Activated B cell treated with CpG ODN at 0.5 μM for 24 hours (primary cell): ENCODE data around the gene AMBRA1. TPM values are rescaled to one million over a fixed set of nuclear protein-coding genes. Genes with fewer than 3 reads are reported as not detected.

ENCODE experiments used
- ATAC-seq: fragments of 200-7000 bp; cut with Tn5 transposase; one replicate; pipeline ENCODE4 v1.10.0; 2021; ENCODE audit warnings: low read depth, mild to moderate bottlenecking, moderate library complexity
- CTCF ChIA-PET: fragments of 350-600 bp; sonication (Branson Sonifier 250); formaldehyde crosslinking; loops from one replicate; lab custom pipeline; 2021; ENCODE audit warnings: antibody characterized with exemption; lab: Charles Lee
- POLR2A ChIA-PET: fragments of 350-600 bp; sonication (Branson Sonifier 250); formaldehyde crosslinking; loops from one replicate; lab custom pipeline; 2021; ENCODE audit warnings: antibody characterized with exemption; lab: Charles Lee
- DNase-seq: peaks from one replicate; pipeline ENCODE4 v3.0.0; 2022
- H3K27ac Mint-ChIP-seq: one replicate; pipeline ENCODE4 v1.8.0; 2020; ENCODE audit warnings: mixed read lengths
- H3K27me3 Mint-ChIP-seq: one replicate; pipeline ENCODE4 v1.8.0; 2021; ENCODE audit warnings: mixed read lengths
- H3K36me3 Mint-ChIP-seq: one replicate; pipeline ENCODE4 v1.8.0; 2021; ENCODE audit warnings: low read depth, mixed read lengths
- H3K4me1 Mint-ChIP-seq: one replicate; pipeline ENCODE4 v1.8.0; 2021; ENCODE audit warnings: mixed read lengths
- H3K4me3 Mint-ChIP-seq: one replicate; pipeline ENCODE4 v1.8.0; 2020; ENCODE audit warnings: mild to moderate bottlenecking, mixed read lengths
- H3K9me3 Mint-ChIP-seq: one replicate; pipeline ENCODE4 v1.8.0; 2020; ENCODE audit warnings: mixed read lengths
- CTCF ChIP-seq: fragments of 200-600 bp; IDR thresholded peaks from one replicate; pipeline ENCODE4 v1.8.0; 2022; ENCODE audit warnings: antibody characterized with exemption, mild to moderate bottlenecking
- intact Hi-C: fragments of 100-400 bp; cut with micrococcal nuclease; formaldehyde crosslinking; loops from one replicate; pipeline ENCODE4 v1.15.1; 2024
- total RNA-seq: library from RNA; stranded (reverse); gene quantifications from 2 replicates; pipeline ENCODE4 v1.2.3, GENCODE V29; 2022

Gene AMBRA1
- total RNA-seq, 1 donor from 2014 or later = 39.1 TPM

GRCh38 chr11:46417711-46418110, 176.1 kb downstream of the AMBRA1 start:
- CTCF ChIA-PET = no interaction called here
- intact Hi-C loops = no loop called here
- Mint-ChIP-seq H3K27ac (no peak overlapping the region), H3K9me3 (no peaks in the 10 kb centered on the region), H3K4me1 (no peaks in the 10 kb centered on the region), H3K27me3 (no peaks in the 10 kb centered on the region), H3K36me3 (peaks cover 84% of the 10 kb centered on the region), H3K4me3 (no peak overlapping the region)
- TF ChIP-seq CTCF = no peak
- ATAC-seq = no peak
- DNase-seq = no peak
- POLR2A ChIA-PET = no interaction called here

GRCh38 chr11:46414879-46415278, 178.9 kb downstream of the AMBRA1 start:
- no peak for TF ChIP-seq CTCF
- Mint-ChIP-seq H3K4me3 (no peak overlapping the region), H3K36me3 (peaks cover 69% of the 10 kb centered on the region), H3K9me3 (no peaks in the 10 kb centered on the region), H3K27me3 (no peaks in the 10 kb centered on the region), H3K4me1 (no peaks in the 10 kb centered on the region), H3K27ac (no peak overlapping the region)
- DNase-seq = no peak
- POLR2A ChIA-PET = interaction anchor here (0.5 kb wide), 1 partner anchor 793 kb away, joined by 3 read pairs; no protein-coding TSS in a partner anchor
- intact Hi-C loops = no loop called here
- no peak for ATAC-seq
- CTCF ChIA-PET = no interaction called here

- Mint-ChIP-seq H3K4me1 (no peaks in the 10 kb centered on the region), H3K9me3 (no peaks in the 10 kb centered on the region), H3K36me3 (peaks cover 69% of the 10 kb centered on the region), H3K27ac (no peak overlapping the region), H3K27me3 (no peaks in the 10 kb centered on the region), H3K4me3 (no peak overlapping the region)
- intact Hi-C loops = no loop called here
- TF ChIP-seq CTCF = no peak
- no peak for DNase-seq
- CTCF ChIA-PET = no interaction called here
- ATAC-seq = no peak
- POLR2A ChIA-PET = interaction anchor here (0.6 kb wide), 1 partner anchor 20 kb away, joined by 5 read pairs; no protein-coding TSS in a partner anchor
Measured at GRCh38 chr11:46414466-46414796, 179.4 kb downstream of the AMBRA1 start.

- ChIA-PET CTCF (no interaction called here), POLR2A (interaction anchor here (0.6 kb wide), 1 partner anchor 19 kb away, joined by 5 read pairs; no protein-coding TSS in a partner anchor)
- Mint-ChIP-seq H3K4me1 (no peaks in the 10 kb centered on the region), H3K4me3 (no peak overlapping the region), H3K27me3 (no peaks in the 10 kb centered on the region), H3K36me3 (peaks cover 74% of the 10 kb centered on the region), H3K27ac (no peak overlapping the region), H3K9me3 (no peaks in the 10 kb centered on the region)
- ATAC-seq (no peak), DNase-seq (no peak)
- no peak for TF ChIP-seq CTCF
- intact Hi-C loops = no loop called here
Measured at GRCh38 chr11:46413760-46414465, 179.9 kb downstream of the AMBRA1 start.

GRCh38 chr11:46410021-46410420, 183.8 kb downstream of the AMBRA1 start:
- peaks cover 74% of the 10 kb centered on the region for H3K36me3 Mint-ChIP-seq

More at GRCh38 chr11:46410021-46410420, 183.8 kb downstream of the AMBRA1 start:
- CTCF ChIA-PET = interaction anchor here (0.6 kb wide), 1 partner anchor 349 kb away, joined by 3 read pairs; no protein-coding TSS in a partner anchor
- no peak for TF ChIP-seq CTCF
- DNase-seq = no peak
- Mint-ChIP-seq H3K9me3 (no peaks in the 10 kb centered on the region), H3K27me3 (no peaks in the 10 kb centered on the region), H3K4me1 (no peaks in the 10 kb centered on the region), H3K27ac (no peak overlapping the region), H3K4me3 (no peak overlapping the region)
- ATAC-seq = no peak
- POLR2A ChIA-PET = no interaction called here
- intact Hi-C loops = no loop called here
